Sigmoid colon (tissue), 4 donors: ENCODE results near the gene HAVCR1.

ENCODE experiments used
- POLR2A ChIP-seq, 2 donors: fragments of 450-650 bp; IDR thresholded peaks; one replicate each; pipeline ENCODE4 v1.6.1; 2016; ENCODE audit warnings: antibody characterized with exemption in 2 of 2, mild to moderate bottlenecking in 2 of 2, moderate library complexity in 2 of 2
- POLR2AphosphoS5 ChIP-seq, 4 donors: sonication (generic); formaldehyde crosslinking; IDR thresholded peaks; one replicate each; pipeline ENCODE4 v1.6.1; 2017; ENCODE audit warnings: antibody characterized with exemption in 4 of 4
- TF ChIP-seq, protein P1 (sequence below), 4 experiments: fragments of 450-650 bp in 3 of 4; fragments of 200-600 bp in 1 of 4; IDR thresholded peaks; one replicate each; pipeline ENCODE4 v1.5.1; 2016 to 2019; ENCODE audit warnings: antibody characterized with exemption in 4 of 4, mild to moderate bottlenecking in 3 of 4, moderate library complexity in 2 of 4

- TF ChIP-seq, protein P1, sequence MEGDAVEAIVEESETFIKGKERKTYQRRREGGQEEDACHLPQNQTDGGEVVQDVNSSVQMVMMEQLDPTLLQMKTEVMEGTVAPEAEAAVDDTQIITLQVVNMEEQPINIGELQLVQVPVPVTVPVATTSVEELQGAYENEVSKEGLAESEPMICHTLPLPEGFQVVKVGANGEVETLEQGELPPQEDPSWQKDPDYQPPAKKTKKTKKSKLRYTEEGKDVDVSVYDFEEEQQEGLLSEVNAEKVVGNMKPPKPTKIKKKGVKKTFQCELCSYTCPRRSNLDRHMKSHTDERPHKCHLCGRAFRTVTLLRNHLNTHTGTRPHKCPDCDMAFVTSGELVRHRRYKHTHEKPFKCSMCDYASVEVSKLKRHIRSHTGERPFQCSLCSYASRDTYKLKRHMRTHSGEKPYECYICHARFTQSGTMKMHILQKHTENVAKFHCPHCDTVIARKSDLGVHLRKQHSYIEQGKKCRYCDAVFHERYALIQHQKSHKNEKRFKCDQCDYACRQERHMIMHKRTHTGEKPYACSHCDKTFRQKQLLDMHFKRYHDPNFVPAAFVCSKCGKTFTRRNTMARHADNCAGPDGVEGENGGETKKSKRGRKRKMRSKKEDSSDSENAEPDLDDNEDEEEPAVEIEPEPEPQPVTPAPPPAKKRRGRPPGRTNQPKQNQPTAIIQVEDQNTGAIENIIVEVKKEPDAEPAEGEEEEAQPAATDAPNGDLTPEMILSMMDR (IDR thresholded peaks at IDR 0.05): no peak
- TF ChIP-seq POLR2A (IDR thresholded peaks at IDR 0.05): no peak
- no peak for TF ChIP-seq POLR2AphosphoS5 (IDR thresholded peaks at IDR 0.05)
Observed at GRCh38 chr5:157024208-157024959, 34.5 kb downstream of the HAVCR1 start.
